NOMO-1 treated with dmso at 0.1 percent for 144 hours (cell line): ENCODE measurements around the gene AURKB.
"Not testable (repeated sequence)": the region's sequence is repeated elsewhere in the genome, so short reads cannot be mapped to it uniquely, and the experiment has no call there.

ENCODE experiments used
- DNase-seq: peaks from one replicate; lab custom pipeline; 2025; ENCODE audit not compliant: unreplicated experiment; lab: John Stamatoyannopoulos, UW

Gene AURKB

GRCh38 chr17:8209907-8210760 lies at the start of gene AURKB:
Gene AURKB, minus strand, starts transcription at chr17:8210575. Its CDS starts 351 bp downstream, at chr17:8210224.
- peak; percentile 89 for DNase-seq

- DNase-seq, result no peak
These were observed 47.4 kb upstream of the AURKB start for GRCh38 chr17:8257801-8258200.

GRCh38 chr17:8256691-8257090 lies 46.3 kb upstream of the AURKB start:
- no peak for DNase-seq

- DNase-seq, result no peak
These were observed 45.9 kb upstream of the AURKB start for GRCh38 chr17:8256291-8256690.

- no peak for DNase-seq
These were observed 45.1 kb upstream of the AURKB start for GRCh38 chr17:8255499-8255898.

GRCh38 chr17:8254881-8255280 lies 44.5 kb upstream of the AURKB start:
- no peak for DNase-seq

GRCh38 chr17:8253801-8254200 lies 43.4 kb upstream of the AURKB start:
- no peak for DNase-seq

GRCh38 chr17:8251411-8251810 lies 41.0 kb upstream of the AURKB start:
- DNase-seq, result not testable (repeated sequence)

- no peak for DNase-seq
These were observed 39.5 kb upstream of the AURKB start for GRCh38 chr17:8249621-8250500.

- peak; percentile 81 for DNase-seq
These were observed 38.6 kb upstream of the AURKB start, which contains the start of gene PFAS for GRCh38 chr17:8248751-8249607. Gene PFAS, plus strand, starts transcription at chr17:8249289. Its CDS starts 4,649 bp downstream, at chr17:8253938.

- no peak for DNase-seq
These were observed 34.4 kb upstream of the AURKB start for GRCh38 chr17:8244768-8245167.

GRCh38 chr17:8243827-8244226 lies 33.5 kb upstream of the AURKB start:
- no peak for DNase-seq

- no peak for DNase-seq
These were observed 27.5 kb upstream of the AURKB start for GRCh38 chr17:8237886-8238285.

GRCh38 chr17:8237175-8237574 lies 26.8 kb upstream of the AURKB start:
- no peak for DNase-seq

GRCh38 chr17:8235676-8236075 lies 25.3 kb upstream of the AURKB start:
- no peak for DNase-seq

GRCh38 chr17:8234361-8235270 lies 24.2 kb upstream of the AURKB start:
- no peak for DNase-seq

- DNase-seq, result no peak
These were observed 21.3 kb upstream of the AURKB start for GRCh38 chr17:8231701-8232100.

- no peak for DNase-seq
These were observed 16.8 kb upstream of the AURKB start for GRCh38 chr17:8227238-8227581.

GRCh38 chr17:8226536-8227237 lies 16.3 kb upstream of the AURKB start:
- DNase-seq, result peak; percentile 50
